Stimulated activated naive CD4-positive, alpha-beta T cell (primary cell): ENCODE results near the gene NSUN2.

Experiments used
- DNase-seq, 6 experiments: peaks; one replicate each; lab custom pipeline; 2025; lab: John Stamatoyannopoulos, UW

The NSUN2 gene

GRCh38 chr5:6556089-6556801, 76.6 kb downstream of the NSUN2 start:
- no peak for DNase-seq

DNA sequence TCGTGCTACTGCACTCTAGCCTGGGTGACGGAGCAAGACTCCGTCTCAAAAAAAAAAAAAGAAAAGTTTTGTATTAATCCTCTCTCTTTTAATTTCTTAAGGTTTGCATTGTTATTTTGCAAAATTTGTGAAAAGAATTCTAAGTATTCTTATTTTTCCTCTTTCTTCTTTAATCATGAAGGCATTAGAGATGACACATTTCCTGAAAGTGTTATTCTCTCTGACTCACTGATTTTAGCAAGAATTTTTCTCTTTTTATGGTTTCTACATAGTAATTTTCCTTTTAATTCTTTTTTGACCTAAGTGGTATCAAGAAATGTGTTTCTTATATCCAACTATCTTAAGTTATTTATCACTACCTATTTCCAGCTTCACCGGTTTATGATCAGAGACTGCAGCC, 78.0 kb downstream of the NSUN2 start:
- DNase-seq, result no peak

- DNase-seq, result no peak
Observed at GRCh38 chr5:6553972-6554371, 78.9 kb downstream of the NSUN2 start.

DNA sequence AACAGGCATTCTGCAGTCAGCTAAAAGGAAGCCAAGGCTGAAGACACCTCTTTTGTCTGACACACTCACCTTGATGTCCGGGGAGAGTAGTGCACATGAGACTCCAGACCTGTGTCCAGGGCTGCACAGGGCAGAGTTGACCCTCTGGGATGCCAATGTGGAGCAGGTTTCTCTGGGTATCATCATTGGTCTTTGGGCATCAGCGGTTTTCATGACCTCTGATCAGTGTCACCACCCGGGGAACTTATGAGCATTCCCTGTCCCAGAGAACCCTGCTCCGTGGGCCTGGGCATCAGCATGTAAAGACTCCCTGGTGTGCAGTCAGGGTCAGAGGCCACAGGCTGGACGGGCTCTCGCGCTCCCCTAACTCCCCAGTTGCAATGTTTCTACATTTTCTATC, 80.2 kb downstream of the NSUN2 start:
- no peak for DNase-seq

DNA sequence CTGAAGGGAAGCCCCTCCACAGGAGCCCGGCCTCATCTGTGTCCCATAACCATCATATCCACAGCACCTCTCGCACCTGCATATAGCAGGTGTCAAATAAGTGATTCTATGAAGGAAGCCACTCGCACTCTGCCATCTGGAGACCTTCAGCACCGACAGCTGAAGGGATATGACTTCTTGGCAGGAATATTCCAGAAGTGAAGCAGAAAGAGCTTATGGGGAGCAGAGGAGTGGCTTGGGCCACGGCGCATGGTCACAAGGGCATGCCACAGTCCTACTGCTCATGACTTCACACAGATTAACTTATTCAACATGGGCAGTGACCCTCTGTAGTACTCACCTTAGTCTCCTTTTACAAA, 80.9 kb downstream of the NSUN2 start:
- no peak for DNase-seq

GRCh38 chr5:6551287-6551954, 81.4 kb downstream of the NSUN2 start:
- DNase-seq, result no peak

- no peak for DNase-seq
Observed at GRCh38 chr5:6550628-6551027, 82.2 kb downstream of the NSUN2 start.
